HepG2 (cell line): ENCODE measurements around the gene CACNA1G. TPM values are rescaled to one million over a fixed set of nuclear protein-coding genes. Genes with fewer than 3 reads are reported as not detected.

ENCODE experiments used
- FLYWCH1 ChIP-seq: sonication (generic); formaldehyde crosslinking; IDR thresholded peaks from 2 replicates; pipeline ENCODE4 v1.8.1; 2023; ENCODE audit warnings: mild to moderate bottlenecking, missing genetic modification reagents
- KDM1A ChIP-seq: IDR thresholded peaks from 2 replicates; pipeline ENCODE4 v1.6.1; 2016; ENCODE audit warnings: missing compliant biosample characterization
- NFE2 ChIP-seq: sonication (generic); formaldehyde crosslinking; IDR thresholded peaks from 2 replicates; pipeline ENCODE4 v1.4.0; 2020; ENCODE audit warnings: missing genetic modification reagents
- RXRA ChIP-seq: sonication (generic); formaldehyde crosslinking; IDR thresholded peaks from 2 replicates; pipeline ENCODE4 v1.5.1; 2020; ENCODE audit warnings: missing genetic modification reagents
- SMARCE1 ChIP-seq: fragments of 450-650 bp; IDR thresholded peaks from 2 replicates; pipeline ENCODE4 v1.6.1; 2017; ENCODE audit warnings: borderline replicate concordance
- TP53 ChIP-seq: sonication (generic); formaldehyde crosslinking; conservative IDR thresholded peaks from 2 replicates; pipeline ENCODE4 v1.4.0; 2020; ENCODE audit warnings: missing genetic modification reagents
- ZKSCAN1 ChIP-seq: fragments of 150-350 bp; IDR thresholded peaks from 2 replicates; pipeline ENCODE4 v1.6.1; 2014; ENCODE audit warnings: low read length
- ZMAT5 ChIP-seq: sonication (generic); formaldehyde crosslinking; IDR thresholded peaks from 2 replicates; pipeline ENCODE4 v1.5.0; 2020; ENCODE audit warnings: mild to moderate bottlenecking, low read depth, missing genetic modification reagents, borderline replicate concordance
- ZNF230 ChIP-seq: sonication (generic); formaldehyde crosslinking; IDR thresholded peaks from 2 replicates; pipeline ENCODE4 v1.4.0; 2020; ENCODE audit warnings: mild to moderate bottlenecking, missing genetic modification reagents
- ZNF281 ChIP-seq: sonication (generic); formaldehyde crosslinking; IDR thresholded peaks from 2 replicates; pipeline ENCODE4 v1.4.0; 2020; ENCODE audit warnings: missing genetic modification reagents, borderline replicate concordance
- ZNF441 ChIP-seq: sonication (generic); formaldehyde crosslinking; IDR thresholded peaks from 2 replicates; pipeline ENCODE4 v1.7.0; 2021; ENCODE audit warnings: missing genetic modification reagents, borderline replicate concordance
- ZNF451 ChIP-seq: sonication (generic); formaldehyde crosslinking; IDR thresholded peaks from 2 replicates; pipeline ENCODE4 v1.5.0; 2020; ENCODE audit warnings: mild to moderate bottlenecking, missing genetic modification reagents
- ZNF562 ChIP-seq: sonication (generic); formaldehyde crosslinking; IDR thresholded peaks from 2 replicates; pipeline ENCODE4 v1.8.0; 2022; ENCODE audit warnings: missing genetic modification reagents, borderline replicate concordance
- ZNF678 ChIP-seq: sonication (generic); formaldehyde crosslinking; IDR thresholded peaks from 2 replicates; pipeline ENCODE4 v1.4.0; 2020; ENCODE audit warnings: mild to moderate bottlenecking, missing genetic modification reagents
- ZSCAN29 ChIP-seq: sonication (generic); formaldehyde crosslinking; conservative IDR thresholded peaks from 2 replicates; pipeline ENCODE4 v1.4.0; 2020; ENCODE audit warnings: mild to moderate bottlenecking, missing genetic modification reagents
- polyA plus RNA-seq, 8 experiments: library from polyadenylated mRNA; depleted of rRNA in 3 of 8; stranded (reverse) in 7 of 8; unstranded in 1 of 8; fragments of >200 nt; fragmentation: Illumina TruSeq in 4 of 8; extraction: Trizol in 4 of 8; gene quantifications; 2 replicates each; pipeline versions ENCODE4 v1.2.1 to v1.2.3, GENCODE V29; 2011 to 2016; ENCODE audit warnings: low read depth in 4 of 8, missing spikeins in 1 of 8, mixed read lengths in 1 of 8; ENCODE audit not compliant: insufficient read depth in 1 of 8
- total RNA-seq, 5 experiments: library from RNA; depleted of rRNA; stranded (reverse); fragments of >200 nt; fragmentation: Illumina TruSeq; extraction: Trizol; gene quantifications; 2 replicates each; pipeline ENCODE4 v1.2.3, GENCODE V29; 2016; ENCODE audit warnings: low read depth in 1 of 5
- TF ChIP-seq, protein P1 (sequence below): sonication (generic); formaldehyde crosslinking; IDR thresholded peaks from 2 replicates; pipeline ENCODE4 v1.4.0; 2020; ENCODE audit warnings: missing genetic modification reagents
- TF ChIP-seq, protein P2 (sequence below): sonication (generic); formaldehyde crosslinking; IDR thresholded peaks from 2 replicates; pipeline ENCODE4 v1.5.1; 2020; ENCODE audit warnings: mild to moderate bottlenecking, missing genetic modification reagents, moderate library complexity

The CACNA1G gene
- total and polyA plus RNA-seq, 2 of the 13 experiments (the other 11 are each of a cell fraction or from before 2014, with no cell fraction given), result 0.02 TPM; not detected in 1

DNA sequence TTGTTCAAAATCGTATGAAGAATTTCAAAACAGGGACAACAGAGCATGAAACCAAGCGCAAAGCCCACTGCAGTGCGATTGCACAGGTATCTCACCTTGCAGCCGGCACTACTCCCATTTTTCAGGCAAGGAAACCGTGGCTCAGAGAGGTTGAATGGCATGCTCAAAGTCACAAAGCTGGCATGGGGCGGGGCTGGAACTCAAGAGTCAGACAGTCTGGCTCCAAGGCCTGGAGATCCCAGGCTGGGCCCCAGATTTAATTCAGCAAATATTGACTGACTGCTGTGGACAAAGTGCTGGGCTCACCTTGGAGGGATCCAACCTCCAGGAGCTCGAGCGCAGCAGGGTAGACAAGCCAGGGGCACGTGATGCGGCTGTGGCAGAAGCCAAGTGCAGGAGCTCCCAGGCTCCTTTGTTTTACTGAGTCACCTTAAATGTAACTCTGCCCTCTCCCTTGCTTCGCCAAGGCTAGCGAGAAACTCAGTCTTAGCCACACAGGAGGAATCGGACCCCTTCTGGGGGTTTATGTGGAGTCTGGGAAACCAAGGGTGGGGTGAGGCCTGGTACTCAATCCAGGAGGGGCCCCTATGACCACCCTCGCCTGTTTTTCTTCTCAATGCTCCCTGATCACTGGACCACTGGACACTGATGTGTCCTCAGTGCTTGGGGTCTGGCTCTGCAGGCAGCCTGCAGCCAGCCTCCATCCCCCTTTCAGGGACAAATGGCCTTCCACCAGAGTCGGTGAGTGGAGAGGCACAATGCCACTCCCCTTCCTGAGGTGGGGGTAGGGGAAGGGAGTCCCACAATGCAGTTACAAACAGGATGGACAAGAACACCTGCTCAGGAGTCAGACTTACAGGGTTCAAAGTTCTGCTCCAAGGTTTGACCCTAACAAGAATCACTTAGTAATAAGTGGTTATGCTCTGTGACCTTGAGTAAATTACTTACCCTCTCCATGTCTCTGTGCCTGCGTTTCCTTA lies 17.4 kb upstream of the CACNA1G start (continued):
- TF ChIP-seq ZNF281, result peak; percentile 46; the same call in 1 of the 2 replicates
- no peak for TF ChIP-seq FLYWCH1 (CRISPR knock-in tag)
- peak; percentile 31 for TF ChIP-seq ZSCAN29 (CRISPR knock-in tag)
- TF ChIP-seq, protein P1, sequence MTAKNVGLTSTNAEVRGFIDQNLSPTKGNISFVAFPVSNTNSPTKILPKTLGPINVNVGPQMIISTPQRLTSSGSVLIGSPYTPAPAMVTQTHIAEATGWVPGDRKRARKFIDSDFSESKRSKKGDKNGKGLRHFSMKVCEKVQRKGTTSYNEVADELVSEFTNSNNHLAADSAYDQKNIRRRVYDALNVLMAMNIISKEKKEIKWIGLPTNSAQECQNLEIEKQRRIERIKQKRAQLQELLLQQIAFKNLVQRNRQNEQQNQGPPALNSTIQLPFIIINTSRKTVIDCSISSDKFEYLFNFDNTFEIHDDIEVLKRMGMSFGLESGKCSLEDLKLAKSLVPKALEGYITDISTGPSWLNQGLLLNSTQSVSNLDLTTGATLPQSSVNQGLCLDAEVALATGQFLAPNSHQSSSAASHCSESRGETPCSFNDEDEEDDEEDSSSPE (CRISPR knock-in tag), result peak; percentile 52
- TF ChIP-seq NFE2 (CRISPR knock-in tag), result no peak
- no peak for TF ChIP-seq ZNF230 (CRISPR knock-in tag)
- TF ChIP-seq ZMAT5 (CRISPR knock-in tag), result no peak
- peak; percentile 89 for TF ChIP-seq RXRA
- TF ChIP-seq TP53 (CRISPR knock-in tag), result peak; percentile 44; the same call in 1 of the 2 replicates
- no peak for TF ChIP-seq ZNF678
- no peak for TF ChIP-seq ZNF451
- no peak for TF ChIP-seq ZNF562 (CRISPR knock-in tag)
- no peak for TF ChIP-seq ZKSCAN1
- TF ChIP-seq ZNF441, result no peak
- TF ChIP-seq SMARCE1, result no peak
- TF ChIP-seq, protein P2, sequence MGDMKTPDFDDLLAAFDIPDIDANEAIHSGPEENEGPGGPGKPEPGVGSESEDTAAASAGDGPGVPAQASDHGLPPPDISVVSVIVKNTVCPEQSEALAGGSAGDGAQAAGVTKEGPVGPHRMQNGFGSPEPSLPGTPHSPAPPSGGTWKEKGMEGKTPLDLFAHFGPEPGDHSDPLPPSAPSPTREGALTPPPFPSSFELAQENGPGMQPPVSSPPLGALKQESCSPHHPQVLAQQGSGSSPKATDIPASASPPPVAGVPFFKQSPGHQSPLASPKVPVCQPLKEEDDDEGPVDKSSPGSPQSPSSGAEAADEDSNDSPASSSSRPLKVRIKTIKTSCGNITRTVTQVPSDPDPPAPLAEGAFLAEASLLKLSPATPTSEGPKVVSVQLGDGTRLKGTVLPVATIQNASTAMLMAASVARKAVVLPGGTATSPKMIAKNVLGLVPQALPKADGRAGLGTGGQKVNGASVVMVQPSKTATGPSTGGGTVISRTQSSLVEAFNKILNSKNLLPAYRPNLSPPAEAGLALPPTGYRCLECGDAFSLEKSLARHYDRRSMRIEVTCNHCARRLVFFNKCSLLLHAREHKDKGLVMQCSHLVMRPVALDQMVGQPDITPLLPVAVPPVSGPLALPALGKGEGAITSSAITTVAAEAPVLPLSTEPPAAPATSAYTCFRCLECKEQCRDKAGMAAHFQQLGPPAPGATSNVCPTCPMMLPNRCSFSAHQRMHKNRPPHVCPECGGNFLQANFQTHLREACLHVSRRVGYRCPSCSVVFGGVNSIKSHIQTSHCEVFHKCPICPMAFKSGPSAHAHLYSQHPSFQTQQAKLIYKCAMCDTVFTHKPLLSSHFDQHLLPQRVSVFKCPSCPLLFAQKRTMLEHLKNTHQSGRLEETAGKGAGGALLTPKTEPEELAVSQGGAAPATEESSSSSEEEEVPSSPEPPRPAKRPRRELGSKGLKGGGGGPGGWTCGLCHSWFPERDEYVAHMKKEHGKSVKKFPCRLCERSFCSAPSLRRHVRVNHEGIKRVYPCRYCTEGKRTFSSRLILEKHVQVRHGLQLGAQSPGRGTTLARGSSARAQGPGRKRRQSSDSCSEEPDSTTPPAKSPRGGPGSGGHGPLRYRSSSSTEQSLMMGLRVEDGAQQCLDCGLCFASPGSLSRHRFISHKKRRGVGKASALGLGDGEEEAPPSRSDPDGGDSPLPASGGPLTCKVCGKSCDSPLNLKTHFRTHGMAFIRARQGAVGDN (CRISPR knock-in tag), result peak; percentile 92
- peak; percentile 94 for TF ChIP-seq KDM1A
